ENCODE measurements around the gene POU2F1.
A peak's percentile ranks its signal among the peaks of the same experiment; 100 is the strongest.

POU2F1 gene

DNA sequence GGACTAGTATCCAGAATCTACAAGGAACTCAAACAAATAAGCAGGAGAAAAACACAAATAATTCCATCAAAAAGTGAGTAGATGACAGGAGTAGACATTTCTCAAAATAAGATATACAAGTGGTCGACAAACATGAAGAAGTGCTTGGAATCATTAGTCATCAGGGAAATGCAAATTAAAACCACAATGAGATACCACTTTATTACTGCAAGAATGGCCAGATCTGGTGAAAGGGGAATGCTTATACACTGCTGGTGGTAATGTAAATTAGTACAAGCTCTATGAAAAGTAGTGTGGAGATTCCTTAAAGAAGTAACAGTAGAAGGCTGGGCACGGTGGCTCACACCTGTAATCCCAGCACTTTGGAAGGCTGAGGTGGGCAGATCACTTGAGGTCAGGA, 73.8 kb downstream of the POU2F1 start:
- no peaks in the 10 kb centered on the region for H3K9me3 ChIP-seq
- H3K27me3 ChIP-seq: no peaks in the 10 kb centered on the region
- no peak overlapping the region for H3K27ac ChIP-seq
- H3K4me1 ChIP-seq (ENCODE audit: control insufficient read depth in 1 of 2, insufficient read depth in 1 of 2, low read depth in 1 of 2, low read length in 1 of 2): peaks cover 27 to 42% of the 10 kb centered on the region in 2 experiments
- no peaks in the 10 kb centered on the region for H3K36me3 ChIP-seq
- H3K4me3 ChIP-seq (ENCODE audit: low read depth in 1 of 2, low read length in 1 of 2): no peak overlapping the region
- TF ChIP-seq, protein P1, sequence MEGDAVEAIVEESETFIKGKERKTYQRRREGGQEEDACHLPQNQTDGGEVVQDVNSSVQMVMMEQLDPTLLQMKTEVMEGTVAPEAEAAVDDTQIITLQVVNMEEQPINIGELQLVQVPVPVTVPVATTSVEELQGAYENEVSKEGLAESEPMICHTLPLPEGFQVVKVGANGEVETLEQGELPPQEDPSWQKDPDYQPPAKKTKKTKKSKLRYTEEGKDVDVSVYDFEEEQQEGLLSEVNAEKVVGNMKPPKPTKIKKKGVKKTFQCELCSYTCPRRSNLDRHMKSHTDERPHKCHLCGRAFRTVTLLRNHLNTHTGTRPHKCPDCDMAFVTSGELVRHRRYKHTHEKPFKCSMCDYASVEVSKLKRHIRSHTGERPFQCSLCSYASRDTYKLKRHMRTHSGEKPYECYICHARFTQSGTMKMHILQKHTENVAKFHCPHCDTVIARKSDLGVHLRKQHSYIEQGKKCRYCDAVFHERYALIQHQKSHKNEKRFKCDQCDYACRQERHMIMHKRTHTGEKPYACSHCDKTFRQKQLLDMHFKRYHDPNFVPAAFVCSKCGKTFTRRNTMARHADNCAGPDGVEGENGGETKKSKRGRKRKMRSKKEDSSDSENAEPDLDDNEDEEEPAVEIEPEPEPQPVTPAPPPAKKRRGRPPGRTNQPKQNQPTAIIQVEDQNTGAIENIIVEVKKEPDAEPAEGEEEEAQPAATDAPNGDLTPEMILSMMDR (IDR thresholded peaks at IDR 0.05): no peak

DNA sequence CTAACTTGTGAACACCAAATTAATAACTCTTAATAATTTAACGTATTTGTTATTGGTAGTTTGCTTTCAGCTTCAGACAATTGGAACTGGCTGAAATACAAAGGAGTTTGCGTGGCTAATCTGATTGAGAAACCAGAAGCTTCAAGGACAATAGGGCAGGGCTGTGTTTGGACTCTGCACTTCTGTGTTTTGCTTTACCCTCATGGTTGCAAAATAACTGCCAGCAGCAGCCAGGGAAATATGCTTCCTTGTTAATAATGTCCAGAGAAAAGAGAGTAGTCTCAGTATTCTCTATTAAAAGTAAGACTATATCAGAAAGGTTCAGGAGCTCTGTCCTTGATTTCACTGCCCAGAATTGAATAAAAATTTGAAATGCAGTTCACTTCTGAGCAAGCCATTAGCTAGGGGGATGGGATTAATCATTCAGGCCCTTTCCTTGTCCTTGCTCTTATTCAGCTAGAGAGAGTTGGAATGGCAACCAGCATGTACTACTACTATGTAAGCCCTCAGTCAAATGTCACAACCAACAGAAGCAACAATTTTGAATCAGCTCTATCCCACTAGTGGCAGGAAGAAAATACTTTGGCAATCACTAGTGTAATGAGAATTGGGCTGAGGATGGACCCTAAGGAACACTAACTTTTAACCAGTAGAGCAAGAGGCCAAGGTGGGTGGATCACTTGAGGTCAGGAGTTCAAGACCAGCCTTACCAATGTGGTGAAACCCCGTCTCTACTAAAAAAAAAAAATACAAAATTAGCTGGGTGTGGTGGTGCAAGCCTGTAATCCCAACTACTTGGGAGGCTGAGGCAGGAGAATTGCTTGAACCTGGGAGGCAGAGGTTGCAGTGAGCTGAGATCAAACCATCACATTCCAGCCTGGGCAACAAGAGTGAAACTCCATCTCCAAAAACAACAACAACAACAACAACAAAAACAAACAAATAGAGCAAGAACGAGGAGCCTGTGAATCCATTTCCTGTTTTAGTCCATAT, 76.8 kb downstream of the POU2F1 start:
- H3K4me1 ChIP-seq (ENCODE audit: control insufficient read depth in 1 of 2, insufficient read depth in 1 of 2, low read depth in 1 of 2, low read length in 1 of 2): peaks cover 21 to 38% of the 10 kb centered on the region in 2 experiments
- no peak overlapping the region for H3K4me3 ChIP-seq (ENCODE audit: low read depth in 1 of 2, low read length in 1 of 2)
- no peaks in the 10 kb centered on the region for H3K27me3 ChIP-seq
- no peaks in the 10 kb centered on the region for H3K9me3 ChIP-seq
- TF ChIP-seq, protein P1 (IDR thresholded peaks at IDR 0.05): no peak
- peak overlapping the region; percentile 76 for H3K27ac ChIP-seq
- no peaks in the 10 kb centered on the region for H3K36me3 ChIP-seq

DNA sequence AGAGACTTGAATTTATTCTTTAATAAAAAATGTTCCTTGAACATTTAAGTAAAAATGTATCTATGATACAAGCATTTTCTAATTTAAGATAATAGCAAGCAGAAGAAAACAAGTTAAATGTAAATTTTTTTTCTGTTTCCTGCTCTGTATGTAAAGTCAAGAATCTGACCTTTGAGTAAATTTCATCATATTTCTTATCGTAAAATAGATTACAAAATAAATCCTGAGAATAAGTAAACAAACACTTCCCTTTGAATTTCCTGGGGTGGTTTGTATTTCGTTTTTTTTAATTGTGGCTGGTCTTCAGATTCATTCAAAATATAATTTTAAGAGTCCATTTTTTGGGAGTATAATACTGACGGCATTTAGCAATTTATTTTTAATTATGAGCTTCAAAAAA, 77.6 kb downstream of the POU2F1 start:
- H3K4me1 ChIP-seq (ENCODE audit: control insufficient read depth in 1 of 2, insufficient read depth in 1 of 2, low read depth in 1 of 2, low read length in 1 of 2): peaks cover 21 to 32% of the 10 kb centered on the region in 2 experiments
- no peaks in the 10 kb centered on the region for H3K9me3 ChIP-seq
- peak overlapping the region; percentile 76 for H3K27ac ChIP-seq
- no peak overlapping the region for H3K4me3 ChIP-seq (ENCODE audit: low read depth in 1 of 2, low read length in 1 of 2)
- no peaks in the 10 kb centered on the region for H3K27me3 ChIP-seq
- H3K36me3 ChIP-seq: no peaks in the 10 kb centered on the region
- TF ChIP-seq, protein P1 (IDR thresholded peaks at IDR 0.05): no peak

DNA sequence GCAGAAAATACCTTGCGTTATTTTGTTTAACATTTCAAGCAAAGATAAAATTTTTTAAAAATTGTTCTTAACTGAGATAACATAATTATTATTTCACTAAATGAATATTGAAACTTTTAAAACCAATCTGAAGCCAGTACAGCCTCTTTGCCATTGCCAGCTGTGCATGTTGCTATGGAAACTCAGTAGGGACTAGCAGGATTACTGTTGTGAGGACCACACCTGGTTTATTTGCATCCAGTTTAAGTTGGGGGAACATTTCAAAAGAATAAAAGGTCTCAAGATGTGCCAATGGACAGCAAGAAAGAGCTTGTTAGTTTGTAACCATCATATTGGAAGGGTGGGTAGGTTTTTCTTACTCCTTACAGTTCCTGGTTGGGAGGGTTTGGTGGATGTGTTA, 80.7 kb downstream of the POU2F1 start:
- Histone ChIP-seq H3K4me1 (ENCODE audit: control insufficient read depth in 1 of 2, insufficient read depth in 1 of 2, low read depth in 1 of 2, low read length in 1 of 2) (peaks cover 21 to 27% of the 10 kb centered on the region in 2 experiments), H3K27me3 (no peaks in the 10 kb centered on the region), H3K36me3 (no peaks in the 10 kb centered on the region), H3K9me3 (no peaks in the 10 kb centered on the region), H3K27ac (no peak overlapping the region), H3K4me3 (ENCODE audit: low read depth in 1 of 2, low read length in 1 of 2) (no peak overlapping the region)
- TF ChIP-seq, protein P1 (IDR thresholded peaks at IDR 0.05): no peak

DNA sequence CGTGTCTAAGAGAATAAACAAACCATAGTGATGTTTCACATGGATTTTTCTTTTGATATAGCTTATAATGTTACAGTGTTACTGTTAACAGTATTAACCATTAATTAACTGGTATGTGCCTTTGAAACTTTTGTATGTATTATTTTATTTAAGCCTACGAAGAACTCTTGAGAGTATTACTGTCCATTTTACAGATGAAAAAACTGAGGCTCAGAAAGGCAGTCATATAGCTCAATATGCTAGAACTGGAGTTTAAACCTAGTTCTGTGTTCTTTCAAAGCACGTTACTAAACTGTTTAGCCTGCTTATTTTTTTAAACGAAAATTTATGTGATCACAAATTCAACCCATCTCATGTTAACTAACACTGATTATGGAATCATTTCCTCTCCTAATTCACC, 83.5 kb downstream of the POU2F1 start:
- Histone ChIP-seq H3K4me1 (ENCODE audit: control insufficient read depth in 1 of 2, insufficient read depth in 1 of 2, low read depth in 1 of 2, low read length in 1 of 2) (peaks cover 0 to 3% of the 10 kb centered on the region in 2 experiments), H3K27me3 (no peaks in the 10 kb centered on the region), H3K36me3 (no peaks in the 10 kb centered on the region), H3K9me3 (no peaks in the 10 kb centered on the region), H3K4me3 (ENCODE audit: low read depth in 1 of 2, low read length in 1 of 2) (no peak overlapping the region), H3K27ac (no peak overlapping the region)
- TF ChIP-seq, protein P1 (IDR thresholded peaks at IDR 0.05): no peak

Data from neutrophil (primary cell).